Transverse colon (tissue), 4 donors: ENCODE measurements around the gene SERAC1.

Source experiments
- CTCF ChIP-seq, 5 experiments: fragments of 200-600 bp in 3 of 5; fragments of 450-650 bp in 2 of 5; sonication (generic) in 3 of 5; IDR thresholded peaks; 1 replicate in 2 of 5; 2 replicates in 3 of 5; pipeline ENCODE4 v1.5.1; 2016 to 2017; ENCODE audit warnings: antibody characterized with exemption in 5 of 5, inconsistent platforms in 3 of 5, mild to moderate bottlenecking in 2 of 5, moderate library complexity in 1 of 5
- POLR2A ChIP-seq: fragments of 450-650 bp; IDR thresholded peaks from one replicate; pipeline ENCODE4 v1.6.1; 2016; ENCODE audit warnings: antibody characterized with exemption, mild to moderate bottlenecking, moderate library complexity
- POLR2AphosphoS5 ChIP-seq, 3 donors: sonication (generic); formaldehyde crosslinking; IDR thresholded peaks; one replicate each; pipeline ENCODE4 v1.6.1; 2016; ENCODE audit warnings: antibody characterized with exemption in 3 of 3

GRCh38 chr6:158076548-158076947 lies 91.5 kb downstream of the SERAC1 start:
- TF ChIP-seq CTCF (IDR thresholded peaks at IDR 0.05) (no peak), POLR2A (no peak), POLR2AphosphoS5 (IDR thresholded peaks at IDR 0.05) (no peak)
